Nephron (organoid): Measurements from ENCODE around the gene BANF2.

Experiments
- H3K27ac Mint-ChIP-seq, 3 experiments: 2 replicates each; pipeline ENCODE4 v1.8.0; 2020; ENCODE audit warnings: mixed read lengths in 3 of 3, mild to moderate bottlenecking in 2 of 3, moderate library complexity in 1 of 3
- H3K27me3 Mint-ChIP-seq: 2 replicates; pipeline ENCODE4 v1.8.0; 2021; ENCODE audit warnings: low read depth, mild to moderate bottlenecking, moderate library complexity, mixed read lengths
- H3K36me3 Mint-ChIP-seq: 2 replicates; pipeline ENCODE4 v1.8.0; 2020; ENCODE audit warnings: low read depth, mixed read lengths
- H3K4me1 Mint-ChIP-seq: 2 replicates; pipeline ENCODE4 v1.8.0; 2020; ENCODE audit warnings: mixed read lengths
- H3K4me3 Mint-ChIP-seq, 3 experiments: 2 replicates each; pipeline ENCODE4 v1.8.0; 2020; ENCODE audit warnings: mild to moderate bottlenecking in 3 of 3, mixed read lengths in 3 of 3, moderate library complexity in 2 of 3
- H3K9me3 Mint-ChIP-seq: 2 replicates; pipeline ENCODE4 v1.8.0; 2020; ENCODE audit warnings: mixed read lengths
- TF ChIP-seq, protein P1 (sequence below), 3 experiments: fragments of 200-600 bp; sonication (generic); IDR thresholded peaks; one replicate each; pipeline ENCODE4 v1.5.0; 2021; ENCODE audit warnings: antibody characterized with exemption in 3 of 3; ENCODE audit not compliant: unreplicated experiment in 3 of 3

The BANF2 gene

DNA sequence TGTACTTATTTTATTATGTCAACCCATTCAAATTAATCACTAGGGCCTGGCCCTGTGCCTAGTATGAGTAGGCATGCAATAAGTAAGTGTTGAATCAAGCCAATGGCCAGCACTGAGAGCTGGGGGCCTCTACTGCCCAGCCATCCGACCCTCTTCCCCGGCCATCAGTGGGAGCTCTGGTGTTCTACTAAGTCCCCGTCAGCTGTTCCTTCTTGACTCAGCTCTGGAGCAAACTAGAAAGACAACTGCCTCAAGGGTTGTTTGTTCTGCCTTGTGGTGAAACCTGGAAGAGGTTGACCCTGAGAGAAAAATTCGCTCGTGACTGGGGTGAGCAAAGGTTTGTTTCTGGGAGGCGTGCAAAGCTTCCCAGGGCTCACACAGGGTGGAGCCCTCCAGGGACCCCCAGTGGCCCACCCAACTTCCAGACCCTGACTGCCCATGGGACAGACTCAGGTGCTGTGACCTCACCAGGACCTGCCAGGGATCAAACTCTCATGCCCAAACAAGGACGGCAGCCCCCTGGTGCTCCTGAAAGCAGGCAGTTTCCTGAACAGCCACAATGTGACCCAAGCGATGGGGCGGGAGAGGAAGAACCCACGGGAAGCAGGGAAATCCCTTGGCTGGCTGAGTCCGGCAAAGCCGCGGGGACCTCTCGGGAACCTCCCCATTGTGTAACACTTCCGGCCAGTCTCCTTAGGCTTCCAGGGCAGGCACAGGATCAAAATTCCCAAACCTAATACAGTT, 50.4 kb downstream of the BANF2 start:
- H3K9me3 Mint-ChIP-seq, result no peaks in the 10 kb centered on the region
- H3K36me3 Mint-ChIP-seq, result no peaks in the 10 kb centered on the region
- H3K27me3 Mint-ChIP-seq, result peaks cover 16% of the 10 kb centered on the region
- no peak overlapping the region for H3K4me3 Mint-ChIP-seq
- H3K4me1 Mint-ChIP-seq, result peaks cover 5% of the 10 kb centered on the region
- H3K27ac Mint-ChIP-seq, result no peak overlapping the region
- TF ChIP-seq, protein P1, sequence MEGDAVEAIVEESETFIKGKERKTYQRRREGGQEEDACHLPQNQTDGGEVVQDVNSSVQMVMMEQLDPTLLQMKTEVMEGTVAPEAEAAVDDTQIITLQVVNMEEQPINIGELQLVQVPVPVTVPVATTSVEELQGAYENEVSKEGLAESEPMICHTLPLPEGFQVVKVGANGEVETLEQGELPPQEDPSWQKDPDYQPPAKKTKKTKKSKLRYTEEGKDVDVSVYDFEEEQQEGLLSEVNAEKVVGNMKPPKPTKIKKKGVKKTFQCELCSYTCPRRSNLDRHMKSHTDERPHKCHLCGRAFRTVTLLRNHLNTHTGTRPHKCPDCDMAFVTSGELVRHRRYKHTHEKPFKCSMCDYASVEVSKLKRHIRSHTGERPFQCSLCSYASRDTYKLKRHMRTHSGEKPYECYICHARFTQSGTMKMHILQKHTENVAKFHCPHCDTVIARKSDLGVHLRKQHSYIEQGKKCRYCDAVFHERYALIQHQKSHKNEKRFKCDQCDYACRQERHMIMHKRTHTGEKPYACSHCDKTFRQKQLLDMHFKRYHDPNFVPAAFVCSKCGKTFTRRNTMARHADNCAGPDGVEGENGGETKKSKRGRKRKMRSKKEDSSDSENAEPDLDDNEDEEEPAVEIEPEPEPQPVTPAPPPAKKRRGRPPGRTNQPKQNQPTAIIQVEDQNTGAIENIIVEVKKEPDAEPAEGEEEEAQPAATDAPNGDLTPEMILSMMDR (IDR thresholded peaks at IDR 0.05; ENCODE audit: unreplicated experiment in 3 of 3), result no peak

DNA sequence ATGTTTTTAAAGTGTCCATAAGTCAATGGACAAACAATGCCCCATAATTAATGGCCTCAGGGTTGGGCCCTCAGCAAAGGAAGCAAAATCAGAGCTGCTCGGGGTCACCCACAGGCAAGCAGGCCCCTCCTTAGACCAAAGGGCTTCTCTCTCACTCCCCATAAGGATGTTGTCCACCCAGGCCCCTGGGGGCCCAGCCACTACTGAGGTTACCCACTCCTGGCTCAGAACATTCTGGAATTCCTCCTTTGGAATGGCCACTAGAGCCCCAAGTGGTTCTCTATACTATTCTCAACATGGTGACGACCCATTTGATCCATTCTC, 50.9 kb downstream of the BANF2 start:
- peaks cover 16% of the 10 kb centered on the region for H3K27me3 Mint-ChIP-seq
- no peaks in the 10 kb centered on the region for H3K36me3 Mint-ChIP-seq
- peak overlapping the region in 1 of 3 experiments; percentile 24 for H3K27ac Mint-ChIP-seq
- H3K9me3 Mint-ChIP-seq, result no peaks in the 10 kb centered on the region
- H3K4me3 Mint-ChIP-seq, result no peak overlapping the region
- TF ChIP-seq, protein P1 (IDR thresholded peaks at IDR 0.05; ENCODE audit: unreplicated experiment in 3 of 3), result no peak
- H3K4me1 Mint-ChIP-seq, result peaks cover 5% of the 10 kb centered on the region

DNA sequence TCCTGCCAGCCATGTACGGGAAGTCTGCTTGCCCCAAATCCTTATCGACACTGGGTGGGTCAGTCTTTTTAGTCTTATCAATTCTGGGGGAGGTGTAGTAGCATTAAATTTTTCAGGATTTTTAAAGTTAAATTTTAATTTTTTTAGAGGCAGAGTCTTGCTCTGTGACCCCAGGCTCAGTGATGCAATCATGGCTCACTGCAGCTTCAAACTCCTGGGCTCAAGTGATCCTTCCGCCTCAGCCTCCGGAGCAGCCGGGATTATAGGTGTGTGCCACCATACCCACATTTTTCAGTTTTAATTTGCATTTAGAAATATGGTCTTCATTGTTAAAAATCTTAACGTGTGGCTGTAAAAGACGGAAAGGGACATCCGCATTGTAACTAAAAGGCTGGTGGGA, 51.9 kb downstream of the BANF2 start:
- Mint-ChIP-seq H3K36me3 (no peaks in the 10 kb centered on the region), H3K27ac (no peak overlapping the region), H3K9me3 (peaks cover 5% of the 10 kb centered on the region), H3K4me3 (no peak overlapping the region), H3K4me1 (peaks cover 5% of the 10 kb centered on the region), H3K27me3 (peaks cover 21% of the 10 kb centered on the region)
- TF ChIP-seq, protein P1 (IDR thresholded peaks at IDR 0.05; ENCODE audit: unreplicated experiment in 3 of 3), result no peak

DNA sequence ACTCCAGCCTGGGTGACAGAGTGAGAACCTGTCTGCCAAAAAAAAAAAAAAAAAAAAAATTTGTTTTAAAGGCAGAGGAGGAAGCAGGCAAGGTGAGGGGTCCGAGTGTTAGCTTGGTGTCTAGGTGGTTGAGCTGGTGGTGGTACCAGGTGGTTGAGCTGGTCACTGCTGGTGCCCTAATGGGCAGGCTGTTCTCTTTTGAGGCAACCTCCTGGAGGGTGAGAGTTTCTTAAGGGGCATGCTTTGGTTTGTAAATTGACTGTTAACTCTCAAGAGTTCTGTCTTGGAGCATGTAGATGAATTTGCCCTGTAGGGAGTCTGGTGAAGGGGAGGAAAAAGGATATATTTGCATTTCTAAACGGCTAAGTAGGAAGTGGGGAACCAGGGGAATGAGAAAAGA, 52.7 kb downstream of the BANF2 start:
- TF ChIP-seq, protein P1 (IDR thresholded peaks at IDR 0.05; ENCODE audit: unreplicated experiment in 3 of 3), result no peak
- no peak overlapping the region for H3K4me3 Mint-ChIP-seq
- no peaks in the 10 kb centered on the region for H3K36me3 Mint-ChIP-seq
- peaks cover 19% of the 10 kb centered on the region for H3K27me3 Mint-ChIP-seq
- peaks cover 5% of the 10 kb centered on the region for H3K4me1 Mint-ChIP-seq
- H3K9me3 Mint-ChIP-seq, result peaks cover 8% of the 10 kb centered on the region
- H3K27ac Mint-ChIP-seq, result no peak overlapping the region

DNA sequence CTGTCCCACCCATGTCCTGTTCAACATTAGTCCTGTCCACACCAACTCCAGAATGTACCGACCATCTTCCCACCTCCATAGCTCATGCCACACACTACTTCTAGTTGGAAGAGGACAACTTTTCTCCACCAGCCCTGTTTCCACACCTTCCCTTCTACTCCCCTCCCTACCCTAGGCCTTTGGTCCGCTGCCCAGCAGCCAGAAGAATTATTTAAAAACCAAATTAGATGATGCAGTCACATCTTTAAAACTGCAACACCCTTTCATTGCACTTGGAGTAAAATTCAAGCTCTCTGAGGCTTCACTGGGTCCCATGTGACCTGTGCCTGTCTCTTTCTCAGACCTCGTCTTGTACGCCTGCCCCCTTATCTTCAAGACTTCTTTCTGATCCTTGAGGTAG, 53.8 kb downstream of the BANF2 start:
- no peak overlapping the region for H3K4me3 Mint-ChIP-seq
- peaks cover 16% of the 10 kb centered on the region for H3K27me3 Mint-ChIP-seq
- H3K27ac Mint-ChIP-seq, result no peak overlapping the region

More for the DNA sequence above, 53.8 kb downstream of the BANF2 start:
- TF ChIP-seq, protein P1 (IDR thresholded peaks at IDR 0.05; ENCODE audit: unreplicated experiment in 3 of 3), result no peak
- Mint-ChIP-seq H3K4me1 (peaks cover 5% of the 10 kb centered on the region), H3K9me3 (peaks cover 16% of the 10 kb centered on the region), H3K36me3 (peaks cover 6% of the 10 kb centered on the region)
